HCT116 (cell line): ENCODE results near the gene UTP11. TPM values are rescaled to one million over a fixed set of nuclear protein-coding genes. Genes with fewer than 3 reads are reported as not detected.

Source experiments
- ATAC-seq: fragments of 200-7000 bp; cut with Tn5 transposase; 2 replicates; pipeline ENCODE4 v1.9.1; 2020; ENCODE audit warnings: mild to moderate bottlenecking, moderate library complexity
- BruUV-seq: library from RNA; stranded (reverse); fragments of 400-500 nt; replicated peaks from 2 replicates; lab custom pipeline; 2021; lab: Mats Ljungman, UMichigan
- CTCF ChIA-PET: fragments of 300-600 bp; sonication (Branson Sonifier 250); formaldehyde crosslinking; loops from one replicate; lab custom pipeline; 2021; ENCODE audit warnings: antibody characterized with exemption; lab: Charles Lee
- POLR2A ChIA-PET: fragments of 300-600, 350-600 bp; sonication (Branson Sonifier 250); formaldehyde crosslinking; loops from one replicate; lab custom pipeline; 2021; ENCODE audit warnings: antibody characterized with exemption; lab: Charles Lee
- RAD21 ChIA-PET, 2 experiments: fragments of 300-600 bp; sonication (Branson Sonifier 250); formaldehyde crosslinking; loops; one replicate each; lab custom pipeline; 2023; ENCODE audit warnings: low total read pairs in 2 of 2; ENCODE audit not compliant: uncharacterized antibody in 2 of 2, unreplicated experiment in 2 of 2, low non-redundant PET in 1 of 2; lab: Charles Lee
- DNase-seq: peaks from one replicate; pipeline ENCODE4 v3.0.0-alpha.2; 2010; ENCODE audit warnings: low read depth, low spot score
- H2AFZ ChIP-seq: fragments of 200-600 bp; shearing (Covaris generic), sonication (generic); 2 replicates; pipeline ENCODE4 v1.6.1; 2017; ENCODE audit warnings: low read depth, mixed run types, mixed read lengths, antibody characterized with exemption, low read length; ENCODE audit not compliant: poor library complexity, severe bottlenecking
- H3K27ac ChIP-seq: 2 replicates; pipeline ENCODE4 v1.5.1; 2012; ENCODE audit warnings: low read depth, low read length
- H3K27me3 ChIP-seq: fragments of 200-600 bp; sonication (generic); 2 replicates; pipeline ENCODE4 v1.6.1; 2016; ENCODE audit warnings: mixed run types, low read length, mixed read lengths; ENCODE audit not compliant: insufficient read depth
- H3K36me3 ChIP-seq, 2 experiments: fragments of 200-500 bp in 1 of 2; fragments of 200-600 bp in 1 of 2; sonication (Bioruptor generic) in 1 of 2; sonication (generic) in 1 of 2; 2 replicates each; pipeline versions ENCODE4 v1.5.1 to v1.6.1; 2014 to 2016; ENCODE audit warnings: low read length in 2 of 2, inconsistent platforms in 1 of 2, mixed read lengths in 1 of 2, mixed run types in 1 of 2; ENCODE audit not compliant: insufficient read depth in 2 of 2, control insufficient read depth in 1 of 2
- H3K4me1 ChIP-seq, 2 experiments: fragments of 200-600 bp in 1 of 2; sonication (generic) in 1 of 2; 2 replicates each; pipeline versions ENCODE4 v1.5.1 to v1.6.1; 2012 to 2017; ENCODE audit warnings: low read length in 2 of 2, inconsistent platforms in 1 of 2, mild to moderate bottlenecking in 1 of 2, mixed read lengths in 1 of 2, mixed run types in 1 of 2, moderate library complexity in 1 of 2; ENCODE audit not compliant: insufficient read depth in 2 of 2, control insufficient read depth in 1 of 2
- H3K4me2 ChIP-seq: fragments of 200-600 bp; sonication (generic); 2 replicates; pipeline ENCODE4 v1.6.1; 2017; ENCODE audit warnings: mixed run types, low read length, mixed read lengths
- H3K4me3 ChIP-seq, 2 experiments: fragments of 200-600 bp in 1 of 2; sonication (generic) in 1 of 2; replicated peaks in 1 of 2; 2 replicates each; pipeline ENCODE4 v1.5.1; 2011 to 2016; ENCODE audit warnings: low read length in 2 of 2, control low read depth in 1 of 2, low read depth in 1 of 2, mild to moderate bottlenecking in 1 of 2, mixed read lengths in 1 of 2, mixed run types in 1 of 2
- H3K79me2 ChIP-seq: fragments of 200-600 bp; sonication (generic); 2 replicates; pipeline ENCODE4 v1.6.1; 2017; ENCODE audit warnings: mild to moderate bottlenecking, mixed run types, low read length, moderate library complexity, mixed read lengths; ENCODE audit not compliant: insufficient read depth
- H3K9ac ChIP-seq: fragments of 200-600 bp; sonication (generic); 2 replicates; pipeline ENCODE4 v1.6.1; 2016; ENCODE audit warnings: low read length, mixed read lengths
- H3K9me2 ChIP-seq: fragments of 200-600 bp; sonication (generic), shearing (Covaris generic); 2 replicates; pipeline ENCODE4 v1.6.1; 2017; ENCODE audit warnings: mixed run types, mild to moderate bottlenecking, moderate library complexity; ENCODE audit not compliant: insufficient read depth
- H3K9me3 ChIP-seq, 2 experiments: fragments of 200-500 bp in 1 of 2; fragments of 200-600 bp in 1 of 2; sonication (Bioruptor generic) in 1 of 2; sonication (generic) in 1 of 2; 2 replicates each; pipeline ENCODE4 v1.6.1; 2014 to 2017; ENCODE audit warnings: low read length in 2 of 2, mixed read lengths in 2 of 2, inconsistent platforms in 1 of 2, low read depth in 1 of 2, mild to moderate bottlenecking in 1 of 2, mixed run types in 1 of 2, moderate library complexity in 1 of 2; ENCODE audit not compliant: control insufficient read depth in 1 of 2, insufficient read depth in 1 of 2
- H4K20me1 ChIP-seq: fragments of 200-600 bp; sonication (generic), shearing (Covaris generic); 2 replicates; pipeline ENCODE4 v1.6.1; 2017; ENCODE audit warnings: mixed run types, mild to moderate bottlenecking, moderate library complexity; ENCODE audit not compliant: insufficient read depth
- CEBPB ChIP-seq: IDR thresholded peaks from 2 replicates; pipeline ENCODE4 v1.6.1; 2012; ENCODE audit warnings: low read depth
- EZH2 ChIP-seq: fragments of 200-600 bp; sonication (generic); IDR thresholded peaks from 2 replicates; pipeline ENCODE4 v1.6.1; 2017; ENCODE audit warnings: antibody characterized with exemption, mixed run types
- MAX ChIP-seq: IDR thresholded peaks from 2 replicates; pipeline ENCODE4 v1.6.1; 2012
- POLR2A ChIP-seq: IDR thresholded peaks from 2 replicates; pipeline ENCODE4 v1.7.0; 2011; ENCODE audit warnings: borderline replicate concordance; ENCODE audit not compliant: insufficient read depth, insufficient read length; ENCODE audit errors: extremely low read depth
- POLR2AphosphoS5 ChIP-seq: IDR thresholded peaks from 2 replicates; pipeline ENCODE4 v1.6.1; 2011; ENCODE audit warnings: mild to moderate bottlenecking, low read depth, low read length, moderate library complexity
- RAD21 ChIP-seq: IDR thresholded peaks from 2 replicates; pipeline ENCODE4 v1.6.1; 2012; ENCODE audit warnings: low read depth, mild to moderate bottlenecking
- SP1 ChIP-seq: IDR thresholded peaks from 2 replicates; pipeline ENCODE4 v1.6.1; 2012; ENCODE audit warnings: low read depth
- TCF7L2 ChIP-seq: IDR thresholded peaks from 2 replicates; pipeline ENCODE4 v1.7.0; 2011; ENCODE audit warnings: borderline replicate concordance, inconsistent platforms; ENCODE audit not compliant: insufficient read depth, insufficient read length; ENCODE audit errors: extremely low read depth
- ZNF274 ChIP-seq: fragments of 200-500 bp; sonication (Bioruptor generic); IDR thresholded peaks from 2 replicates; pipeline ENCODE4 v1.6.1; 2014; ENCODE audit warnings: mild to moderate bottlenecking, low read depth, low read length, inconsistent platforms
- intact Hi-C: fragments of 100-400 bp; cut with micrococcal nuclease; formaldehyde crosslinking; loops from 2 replicates; pipeline ENCODE4 v1.10.0; 2022
- total RNA-seq: library from RNA; stranded (reverse); gene quantifications from one replicate; pipeline ENCODE4 v1.2.1, GENCODE V29; 2021; ENCODE audit not compliant: unreplicated experiment
- TF ChIP-seq, protein P1 (sequence below), 3 experiments: fragments of 200-600 bp in 1 of 3; sonication (generic) in 1 of 3; IDR thresholded peaks in 2 of 3; conservative IDR thresholded peaks in 1 of 3; 2 replicates each; pipeline ENCODE4 v1.5.1; 2012 to 2017; ENCODE audit warnings: low read depth in 2 of 3, low read length in 2 of 3, antibody characterized with exemption in 1 of 3, borderline replicate concordance in 1 of 3, control low read depth in 1 of 3, mild to moderate bottlenecking in 1 of 3, mixed read lengths in 1 of 3, mixed run types in 1 of 3, moderate library complexity in 1 of 3; ENCODE audit not compliant: insufficient read depth in 1 of 3

The UTP11 gene
- total RNA-seq, 1 experiment from 2014 or later, result 47.5 TPM

DNA sequence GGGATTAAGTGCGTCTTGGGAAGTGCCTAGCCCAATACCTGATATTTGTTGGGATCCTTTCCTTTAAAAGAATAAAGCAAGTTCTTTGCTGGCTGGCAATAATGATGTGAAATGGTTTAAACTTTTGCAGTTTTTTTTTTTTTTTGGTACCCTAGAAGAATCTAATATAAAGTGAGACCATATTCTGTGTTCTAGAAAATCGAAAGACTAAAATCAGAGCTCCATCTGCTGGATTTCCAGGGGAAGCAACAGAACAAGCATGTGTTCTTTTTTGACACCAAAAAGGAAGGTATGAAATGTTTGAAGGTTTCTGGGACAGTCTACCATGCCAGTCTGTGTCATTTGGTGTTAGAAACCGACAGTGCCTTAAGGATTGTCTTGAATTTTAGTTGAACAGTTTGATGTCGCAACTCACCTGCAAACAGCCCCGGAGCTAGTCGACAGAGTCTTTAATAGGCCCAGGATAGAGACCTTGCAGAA is 6.4 kb downstream of the UTP11 start:
- Histone ChIP-seq H3K4me1 (peaks cover 5 to 7% of the 10 kb centered on the region in 2 experiments; a peak in 3 of 4 replicates), H3K27me3 (no peaks in the 10 kb centered on the region), H2AFZ (no peak overlapping the region), H3K79me2 (peaks cover 74% of the 10 kb centered on the region), H3K4me2 (no peak overlapping the region), H3K27ac (no peak overlapping the region), H3K9me3 (no peaks in the 10 kb centered on the region), H3K9ac (no peak overlapping the region), H3K9me2 (no peaks in the 10 kb centered on the region), H3K36me3 (peaks cover 60 to 84% of the 10 kb centered on the region in 2 experiments), H4K20me1 (peaks cover 3% of the 10 kb centered on the region; the same call in 1 of the 2 replicates), H3K4me3 (no peak overlapping the region)
- intact Hi-C loops, result loop anchor here (1.0 kb wide), 1 partner anchor 129 kb away; no protein-coding TSS in a partner anchor
- no peak for DNase-seq
- peak; percentile 71 for ATAC-seq
- ChIA-PET POLR2A (no interaction called here), CTCF (interaction anchor here (0.5 to 1.1 kb wide), 6 partner anchors 10 to 502 kb away, joined by 3 to 5 read pairs (median 3); no protein-coding TSS in a partner anchor), RAD21 (no interaction called here)
- TF ChIP-seq SP1, result no peak
- TF ChIP-seq RAD21, result peak; percentile 76
- no peak for TF ChIP-seq POLR2AphosphoS5
- TF ChIP-seq MAX, result peak; percentile 38; the same call in 1 of the 2 replicates
- TF ChIP-seq EZH2, result no peak
- TF ChIP-seq, protein P1, sequence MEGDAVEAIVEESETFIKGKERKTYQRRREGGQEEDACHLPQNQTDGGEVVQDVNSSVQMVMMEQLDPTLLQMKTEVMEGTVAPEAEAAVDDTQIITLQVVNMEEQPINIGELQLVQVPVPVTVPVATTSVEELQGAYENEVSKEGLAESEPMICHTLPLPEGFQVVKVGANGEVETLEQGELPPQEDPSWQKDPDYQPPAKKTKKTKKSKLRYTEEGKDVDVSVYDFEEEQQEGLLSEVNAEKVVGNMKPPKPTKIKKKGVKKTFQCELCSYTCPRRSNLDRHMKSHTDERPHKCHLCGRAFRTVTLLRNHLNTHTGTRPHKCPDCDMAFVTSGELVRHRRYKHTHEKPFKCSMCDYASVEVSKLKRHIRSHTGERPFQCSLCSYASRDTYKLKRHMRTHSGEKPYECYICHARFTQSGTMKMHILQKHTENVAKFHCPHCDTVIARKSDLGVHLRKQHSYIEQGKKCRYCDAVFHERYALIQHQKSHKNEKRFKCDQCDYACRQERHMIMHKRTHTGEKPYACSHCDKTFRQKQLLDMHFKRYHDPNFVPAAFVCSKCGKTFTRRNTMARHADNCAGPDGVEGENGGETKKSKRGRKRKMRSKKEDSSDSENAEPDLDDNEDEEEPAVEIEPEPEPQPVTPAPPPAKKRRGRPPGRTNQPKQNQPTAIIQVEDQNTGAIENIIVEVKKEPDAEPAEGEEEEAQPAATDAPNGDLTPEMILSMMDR (IDR thresholded peaks at IDR 0.05 in 2 of 3, conservative IDR thresholded peaks at IDR 0.05 in 1 of 3; ENCODE audit: borderline replicate concordance in 1 of 3, insufficient read depth in 1 of 3, low read depth in 2 of 3, low read length in 2 of 3), result peak; percentile 58 to 78 (median 65)
- TF ChIP-seq TCF7L2, result no peak
- TF ChIP-seq POLR2A, result no peak
- TF ChIP-seq ZNF274, result no peak
- TF ChIP-seq CEBPB, result 0 out of 2 replicates have a peak, but pooled peaks have one; percentile 20
- BruUV-seq, result no TSS peak
